ENCODE measurements around the gene GBF1. TPM values are rescaled to one million over a fixed set of nuclear protein-coding genes. Genes with fewer than 3 reads are reported as not detected.

GBF1 gene
- total RNA-seq, 1 experiment from 2014 or later, result 25.1 TPM

Other genes starting within 250 kb of the GBF1 start
- gene ARMH3, start 189.4 kb upstream of the GBF1 start, total RNA-seq (2014; rRNA removed; shearing (Covaris generic)), result 4.4 and 4.5 TPM in 2 replicates
- gene HPS6, start 180.2 kb upstream of the GBF1 start, total RNA-seq (2014; rRNA removed; shearing (Covaris generic)), result 28.6 and 31.1 TPM in 2 replicates
- gene LDB1, start 125.2 kb upstream of the GBF1 start, total RNA-seq (2014; rRNA removed; shearing (Covaris generic)), result 85.5 and 87.2 TPM in 2 replicates
- 40.0 and 44.3 TPM in 2 replicates for gene PPRC1, start 112.5 kb upstream of the GBF1 start, total RNA-seq (2014; rRNA removed; shearing (Covaris generic))
- gene NOLC1, start 93.1 kb upstream of the GBF1 start, total RNA-seq (2014; rRNA removed; shearing (Covaris generic)), result 83.6 and 87.1 TPM in 2 replicates
- 0.14 TPM in 1 of 2 replicates, not detected in the other for gene ELOVL3, start 19.2 kb upstream of the GBF1 start, total RNA-seq (2014; rRNA removed; shearing (Covaris generic))
- 0.17 TPM in 1 of 2 replicates, not detected in the other for gene PITX3, start 4.0 kb upstream of the GBF1 start, total RNA-seq (2014; rRNA removed; shearing (Covaris generic))
- gene NFKB2, start 150.2 kb downstream of the GBF1 start, total RNA-seq (2014; rRNA removed; shearing (Covaris generic)), result 25.3 and 25.6 TPM in 2 replicates
- 5.2 and 6.1 TPM in 2 replicates for gene PSD, start 173.3 kb downstream of the GBF1 start, total RNA-seq (2014; rRNA removed; shearing (Covaris generic))
- 23.0 and 29.8 TPM in 2 replicates for gene FBXL15, start 175.3 kb downstream of the GBF1 start, total RNA-seq (2014; rRNA removed; shearing (Covaris generic))
- gene CUEDC2, start 187.0 kb downstream of the GBF1 start, total RNA-seq (2014; rRNA removed; shearing (Covaris generic)), result 51.3 and 64.7 TPM in 2 replicates
- 0.30 and 0.45 TPM in 2 replicates for gene C10orf95, start 206.0 kb downstream of the GBF1 start, total RNA-seq (2014; rRNA removed; shearing (Covaris generic))